ENCODE measurements around the gene SPDEF.

SPDEF gene

DNA sequence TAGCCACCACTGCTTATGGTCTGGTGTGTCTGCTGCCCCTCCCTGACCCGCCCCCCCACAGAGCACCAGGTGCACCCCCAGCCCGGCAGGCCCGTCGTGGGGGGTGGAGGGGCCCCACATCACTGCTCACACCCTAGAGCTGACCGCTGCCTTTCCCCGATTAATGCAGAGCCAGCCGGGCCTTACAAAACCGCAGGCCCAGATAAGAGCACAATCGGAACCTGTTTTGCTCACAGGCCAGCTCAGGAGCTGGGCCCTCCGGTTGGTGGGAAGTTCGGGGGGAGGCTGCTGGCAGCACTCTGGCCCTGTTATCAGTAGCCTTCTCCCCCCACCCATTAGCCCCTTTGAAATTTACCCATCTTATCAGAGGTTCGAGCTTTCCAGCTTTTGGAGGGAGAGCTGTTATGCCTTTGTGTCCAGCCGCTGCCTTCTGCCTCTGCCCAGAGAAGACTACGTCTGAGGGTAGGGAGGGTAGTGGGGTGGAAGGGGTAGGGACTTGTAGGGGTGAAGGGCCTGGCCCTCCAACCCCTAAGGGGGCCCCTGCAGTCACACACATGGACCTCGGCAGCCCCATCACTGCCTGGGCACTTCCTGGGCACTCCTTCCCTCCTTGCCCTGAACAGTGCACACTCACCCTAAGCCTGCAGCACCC lies 6.9 kb upstream of the SPDEF start:
- no peak for DNase-seq

DNA sequence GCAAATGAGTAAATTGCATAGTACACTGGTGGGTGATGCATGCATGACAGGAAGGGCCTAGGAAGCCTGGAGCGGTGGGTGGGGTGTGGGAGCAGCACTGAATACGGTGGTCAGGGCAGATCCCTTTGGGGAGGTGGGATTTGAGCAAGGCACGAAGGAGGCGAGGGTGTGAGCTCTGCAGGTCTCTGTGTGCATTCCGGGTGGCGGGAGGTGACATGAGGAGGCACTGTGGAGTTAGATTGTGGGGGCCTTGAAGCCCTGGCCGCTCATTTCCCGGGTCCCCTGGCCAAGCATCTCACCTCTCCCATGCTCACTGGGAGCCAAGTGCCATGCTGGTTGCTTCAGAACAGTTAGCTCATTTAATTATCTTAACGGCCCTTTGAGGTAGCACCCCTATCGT lies 6.2 kb upstream of the SPDEF start:
- DNase-seq: no peak

GRCh38 chr6:34561227-34561530 lies 5.0 kb upstream of the SPDEF start:
- no peak for DNase-seq

- no peak for DNase-seq
Measured at GRCh38 chr6:34560366-34561226, 4.5 kb upstream of the SPDEF start.

- no peak for DNase-seq
Measured at GRCh38 chr6:34559651-34560365, 3.7 kb upstream of the SPDEF start.

- no peak for DNase-seq
Measured at GRCh38 chr6:34558172-34558714, 2.1 kb upstream of the SPDEF start.

DNA sequence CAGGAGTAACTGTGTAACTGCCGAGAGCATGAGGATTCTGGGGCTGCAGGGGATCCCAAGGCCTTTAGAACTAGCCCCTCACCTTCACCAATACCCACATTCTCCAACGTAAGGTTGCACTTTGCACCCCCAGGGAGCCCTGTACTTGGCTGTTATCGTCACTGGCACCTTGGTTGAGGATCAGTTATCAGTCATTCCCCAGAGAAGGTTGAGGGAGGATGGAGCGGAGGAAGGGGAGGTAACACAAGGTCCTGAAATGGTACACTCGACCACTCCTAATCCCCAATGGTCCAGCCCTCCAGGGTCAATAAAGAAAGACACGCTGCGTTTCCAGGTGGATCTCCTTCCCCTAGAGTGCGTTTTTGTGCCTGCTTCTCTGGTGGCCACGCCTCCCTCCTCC lies 1.1 kb upstream of the SPDEF start:
- no peak for DNase-seq

GRCh38 chr6:34556493-34556892 lies 364 bp upstream of the SPDEF start:
- no peak for DNase-seq

DNA sequence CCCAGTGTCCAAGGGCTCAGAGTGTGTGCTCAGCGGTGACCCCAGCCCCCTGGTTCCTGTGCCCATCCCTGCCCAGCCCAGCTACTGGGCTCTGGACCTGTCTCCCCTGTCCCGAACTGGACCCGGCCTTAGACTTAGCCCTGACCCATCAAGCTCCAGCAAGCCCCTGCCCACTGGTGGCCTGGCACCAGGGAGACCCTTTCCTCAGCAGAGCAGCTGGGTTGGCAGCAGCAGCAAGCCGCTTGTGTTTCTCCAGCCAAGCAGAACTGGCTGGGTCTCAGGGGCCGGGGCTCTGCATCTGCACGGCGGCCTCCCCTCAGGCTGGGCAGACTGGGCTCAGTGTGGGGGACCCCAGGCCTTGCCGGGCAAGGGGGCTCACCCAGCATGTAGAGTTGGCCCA lies 801 bp downstream of the SPDEF start:
- no peak for DNase-seq

- DNase-seq: no peak
Measured at GRCh38 chr6:34555007-34555322, 1.2 kb downstream of the SPDEF start.

- DNase-seq: no peak
Measured at GRCh38 chr6:34554291-34555006, 1.7 kb downstream of the SPDEF start.

DNA sequence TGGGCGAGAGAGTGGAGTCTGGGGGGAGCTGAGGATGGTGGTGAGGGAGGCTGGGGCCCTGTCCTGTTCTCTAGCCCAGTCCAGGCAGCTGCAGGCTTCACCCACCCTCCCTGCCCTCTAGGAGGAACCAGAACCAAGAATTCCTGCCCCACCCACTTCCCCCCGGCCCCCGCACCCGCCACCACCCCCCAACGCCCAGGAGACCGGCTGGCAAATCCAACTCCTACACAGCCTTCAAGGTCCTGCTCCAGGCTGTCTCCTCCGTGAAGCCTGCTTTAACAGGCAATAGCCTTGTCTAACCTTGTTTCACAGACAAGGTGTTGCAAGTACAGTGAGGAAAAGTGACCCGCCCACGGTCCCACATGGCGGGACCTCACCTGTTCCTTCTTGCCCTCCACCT lies 2.4 kb downstream of the SPDEF start:
- no peak for DNase-seq

DNA sequence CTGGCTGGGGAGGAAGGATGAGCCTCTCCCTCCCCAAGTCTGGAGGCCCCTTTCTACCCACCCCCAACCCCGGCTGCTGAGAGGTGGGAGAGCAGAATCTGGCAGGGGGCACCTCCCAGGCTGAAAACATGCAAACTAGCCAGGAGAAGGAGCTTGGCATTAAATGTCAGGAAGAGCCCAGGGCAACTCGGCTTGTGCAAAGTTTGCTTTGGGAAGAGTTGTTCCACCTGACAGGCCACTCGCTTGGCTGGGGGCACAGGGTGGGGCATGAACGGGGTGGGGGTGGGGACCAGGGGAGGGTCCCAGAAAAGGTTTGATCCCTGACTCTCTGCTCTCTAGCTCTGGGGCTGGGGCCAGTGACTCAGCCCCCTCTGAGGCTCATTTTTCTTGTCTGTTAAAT lies 3.0 kb downstream of the SPDEF start:
- no peak for DNase-seq

DNA sequence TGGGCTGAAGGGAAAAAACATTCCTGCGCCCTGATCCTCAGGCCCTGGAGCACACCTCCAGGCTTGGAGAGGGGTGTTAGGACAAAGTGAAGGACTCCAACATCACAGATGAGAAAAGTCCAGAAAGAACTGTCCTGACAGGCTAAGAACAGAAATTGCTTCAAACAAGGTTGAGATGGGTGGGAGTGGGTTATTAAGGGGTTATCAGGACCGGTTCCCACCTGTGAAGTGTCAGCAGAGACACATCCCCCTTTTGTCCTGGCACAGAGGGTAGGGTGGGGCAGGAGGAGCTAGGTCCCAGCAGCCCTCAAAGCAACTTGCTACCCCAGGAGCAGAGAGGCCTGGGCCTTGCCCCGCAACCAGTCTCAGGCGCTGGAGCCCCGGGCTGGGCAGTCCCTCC lies 3.5 kb downstream of the SPDEF start:
- no peak for DNase-seq

- no peak for DNase-seq
Measured at GRCh38 chr6:34551720-34552119, 4.4 kb downstream of the SPDEF start.

DNA sequence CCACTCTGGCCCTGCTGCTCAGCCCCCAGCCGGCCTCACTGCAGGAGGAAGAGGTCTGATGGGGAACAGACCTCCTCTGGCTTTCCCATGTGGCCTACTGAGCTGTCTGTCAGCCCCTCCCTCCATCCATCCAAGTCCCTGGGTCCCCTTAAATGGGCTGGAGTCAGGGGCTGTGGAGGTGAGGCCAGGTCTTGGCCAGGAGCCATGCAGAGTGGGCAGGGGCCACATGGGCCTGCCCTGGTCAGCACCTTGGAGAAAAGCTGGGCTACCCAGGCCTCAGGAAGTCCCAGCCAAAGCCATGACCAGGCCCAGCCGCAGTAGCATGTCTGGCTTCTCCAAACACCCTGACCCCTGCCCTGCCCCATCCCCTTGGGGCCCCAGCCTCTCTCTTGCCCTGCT lies 6.3 kb downstream of the SPDEF start:
- DNase-seq: no peak

- no peak for DNase-seq
Measured at GRCh38 chr6:34549026-34549803, 6.9 kb downstream of the SPDEF start.

DNA sequence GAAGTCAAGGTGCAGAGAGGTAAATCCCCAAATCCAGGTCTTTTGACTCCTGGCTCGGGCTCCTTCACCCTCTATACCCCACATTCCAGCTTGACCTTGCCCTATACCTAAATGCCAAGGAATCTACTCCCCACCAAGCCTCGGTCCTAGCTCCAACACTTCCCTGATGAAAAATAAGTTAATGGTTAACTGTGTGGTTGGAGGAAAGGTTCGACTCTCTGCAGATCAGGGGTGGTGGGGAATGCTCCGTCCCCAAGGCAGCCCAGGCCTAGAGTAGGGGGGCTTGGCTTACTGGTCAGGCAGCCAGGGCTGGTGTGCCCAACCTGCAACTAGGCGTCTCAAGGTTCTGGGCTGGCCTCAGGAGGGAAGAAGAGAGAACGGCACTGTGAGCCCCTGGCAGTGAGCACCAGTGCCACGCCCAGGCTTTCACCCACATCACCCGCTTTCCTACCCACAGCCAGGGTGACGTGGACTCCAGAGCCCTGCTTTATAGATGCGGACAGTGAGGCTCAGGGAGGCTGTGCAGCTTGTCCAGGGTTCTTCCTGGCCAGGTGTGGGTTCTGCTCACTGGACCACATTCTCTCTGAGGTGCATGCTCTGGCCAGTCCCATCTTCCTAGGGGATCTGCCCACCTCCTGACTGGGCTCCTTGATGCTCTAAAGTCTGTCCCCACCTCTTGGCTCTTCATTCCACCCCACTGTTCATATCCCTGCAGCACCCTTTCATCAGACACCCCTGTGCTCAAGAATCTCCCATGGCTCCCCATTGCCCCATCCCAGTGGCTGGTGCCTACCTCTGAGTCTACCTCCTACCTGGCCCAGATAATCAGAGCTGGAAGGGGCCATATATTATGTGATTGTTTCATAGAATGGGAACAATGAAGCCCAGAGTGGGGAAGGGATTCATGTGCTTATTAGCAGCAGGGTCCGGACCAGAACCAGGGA lies 8.2 kb downstream of the SPDEF start:
- DNase-seq: no peak

GRCh38 chr6:34546551-34547321 lies 9.4 kb downstream of the SPDEF start:
- DNase-seq: no peak

- DNase-seq: no peak
Measured at GRCh38 chr6:34544776-34545471, 11.2 kb downstream of the SPDEF start.

Measured in T-helper 1 cell (primary cell).